Epithelial cell of esophagus (primary cell): ENCODE data around the gene ELF2.
"Not testable (repeated sequence)": the region's sequence is repeated elsewhere in the genome, so short reads cannot be mapped to it uniquely, and the experiment has no call there.

Experiments
- DNase-seq: peaks from one replicate; pipeline ENCODE4 v3.0.0; 2010; ENCODE audit warnings: low read depth
- H3K4me3 ChIP-seq: 2 replicates; pipeline ENCODE4 v1.5.1; 2011; ENCODE audit warnings: mild to moderate bottlenecking, low read length, control low read depth
- TF ChIP-seq, protein P1 (sequence below): IDR thresholded peaks from 2 replicates; pipeline ENCODE4 v1.5.1; 2011; ENCODE audit warnings: low read depth, mild to moderate bottlenecking, low read length, control low read depth, inconsistent platforms; ENCODE audit not compliant: insufficient read depth; ENCODE audit errors: missing control alignments

Gene ELF2

DNA sequence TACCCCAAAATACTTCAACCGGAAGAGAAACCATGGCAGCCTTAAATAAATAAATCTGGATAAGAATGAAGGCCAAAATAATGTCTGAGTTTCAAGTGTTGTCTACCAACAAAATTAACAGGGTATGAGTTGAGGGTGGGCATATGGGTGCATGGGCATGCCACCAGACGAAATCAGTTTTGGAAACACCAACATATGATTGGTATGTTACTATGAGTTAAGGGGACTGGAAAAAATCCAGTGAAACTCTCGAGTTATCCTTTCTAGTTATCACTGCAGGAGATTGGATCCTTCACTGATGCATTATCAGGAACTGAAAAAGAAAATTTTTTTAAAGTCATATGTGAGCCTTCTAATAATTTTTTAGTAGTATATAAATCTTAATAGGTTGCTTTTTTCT, 129.0 kb downstream of the ELF2 start:
- no peak for DNase-seq
- no peak overlapping the region for H3K4me3 ChIP-seq
- TF ChIP-seq, protein P1, sequence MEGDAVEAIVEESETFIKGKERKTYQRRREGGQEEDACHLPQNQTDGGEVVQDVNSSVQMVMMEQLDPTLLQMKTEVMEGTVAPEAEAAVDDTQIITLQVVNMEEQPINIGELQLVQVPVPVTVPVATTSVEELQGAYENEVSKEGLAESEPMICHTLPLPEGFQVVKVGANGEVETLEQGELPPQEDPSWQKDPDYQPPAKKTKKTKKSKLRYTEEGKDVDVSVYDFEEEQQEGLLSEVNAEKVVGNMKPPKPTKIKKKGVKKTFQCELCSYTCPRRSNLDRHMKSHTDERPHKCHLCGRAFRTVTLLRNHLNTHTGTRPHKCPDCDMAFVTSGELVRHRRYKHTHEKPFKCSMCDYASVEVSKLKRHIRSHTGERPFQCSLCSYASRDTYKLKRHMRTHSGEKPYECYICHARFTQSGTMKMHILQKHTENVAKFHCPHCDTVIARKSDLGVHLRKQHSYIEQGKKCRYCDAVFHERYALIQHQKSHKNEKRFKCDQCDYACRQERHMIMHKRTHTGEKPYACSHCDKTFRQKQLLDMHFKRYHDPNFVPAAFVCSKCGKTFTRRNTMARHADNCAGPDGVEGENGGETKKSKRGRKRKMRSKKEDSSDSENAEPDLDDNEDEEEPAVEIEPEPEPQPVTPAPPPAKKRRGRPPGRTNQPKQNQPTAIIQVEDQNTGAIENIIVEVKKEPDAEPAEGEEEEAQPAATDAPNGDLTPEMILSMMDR: no peak

GRCh38 chr4:139044291-139044690, 132.7 kb downstream of the ELF2 start:
- H3K4me3 ChIP-seq: no peak overlapping the region
- TF ChIP-seq, protein P1: no peak
- DNase-seq: no peak

DNA sequence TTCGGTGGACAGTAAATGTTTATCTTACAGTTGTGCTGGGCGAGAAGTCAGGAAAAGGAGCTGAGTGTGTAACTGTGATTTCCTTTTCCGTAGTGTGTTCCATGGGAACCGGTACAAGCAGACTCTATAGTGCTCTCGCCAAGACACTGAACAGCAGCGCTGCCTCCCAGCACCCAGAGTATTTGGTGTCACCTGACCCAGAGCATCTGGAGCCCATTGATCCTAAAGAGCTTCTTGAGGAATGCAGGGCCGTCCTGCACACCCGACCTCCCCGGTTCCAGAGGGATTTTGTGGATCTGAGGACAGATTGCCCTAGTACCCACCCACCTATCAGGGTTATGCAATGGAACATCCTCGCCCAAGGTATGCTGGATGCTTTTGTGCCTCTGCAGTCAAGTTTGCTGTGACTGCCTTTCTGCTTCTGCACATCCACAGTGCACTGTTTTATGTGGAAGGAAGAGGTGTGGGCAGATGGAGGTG, 134.0 kb downstream of the ELF2 start:
- no peak for DNase-seq
- H3K4me3 ChIP-seq: no peak overlapping the region
- TF ChIP-seq, protein P1: no peak

GRCh38 chr4:139038874-139039443, 138.1 kb downstream of the ELF2 start:
- no peak overlapping the region for H3K4me3 ChIP-seq
- DNase-seq: no peak
- TF ChIP-seq, protein P1: no peak

DNA sequence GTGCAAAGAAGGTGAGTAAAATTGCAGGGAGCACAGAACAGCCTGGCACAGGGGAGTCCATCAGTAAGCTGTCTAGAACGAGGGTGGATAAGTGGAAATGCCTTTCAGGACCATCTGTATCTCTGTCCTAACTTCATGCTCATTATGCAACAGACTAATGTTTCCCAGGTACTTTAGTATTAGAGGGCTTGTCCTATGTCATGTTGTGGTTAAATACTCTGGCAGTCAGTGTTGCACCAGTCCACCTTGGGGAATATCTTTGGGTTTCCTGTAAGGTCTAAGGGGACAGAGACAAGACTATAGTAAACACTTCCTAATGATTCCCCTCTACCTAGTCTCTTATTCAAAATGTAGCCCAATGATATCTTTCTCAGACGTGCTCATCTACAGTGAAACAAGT, 140.1 kb downstream of the ELF2 start:
- no peak overlapping the region for H3K4me3 ChIP-seq
- TF ChIP-seq, protein P1: no peak
- no peak for DNase-seq

GRCh38 chr4:139035650-139036049, 141.4 kb downstream of the ELF2 start:
- no peak overlapping the region for H3K4me3 ChIP-seq
- TF ChIP-seq, protein P1: no peak
- no peak for DNase-seq

DNA sequence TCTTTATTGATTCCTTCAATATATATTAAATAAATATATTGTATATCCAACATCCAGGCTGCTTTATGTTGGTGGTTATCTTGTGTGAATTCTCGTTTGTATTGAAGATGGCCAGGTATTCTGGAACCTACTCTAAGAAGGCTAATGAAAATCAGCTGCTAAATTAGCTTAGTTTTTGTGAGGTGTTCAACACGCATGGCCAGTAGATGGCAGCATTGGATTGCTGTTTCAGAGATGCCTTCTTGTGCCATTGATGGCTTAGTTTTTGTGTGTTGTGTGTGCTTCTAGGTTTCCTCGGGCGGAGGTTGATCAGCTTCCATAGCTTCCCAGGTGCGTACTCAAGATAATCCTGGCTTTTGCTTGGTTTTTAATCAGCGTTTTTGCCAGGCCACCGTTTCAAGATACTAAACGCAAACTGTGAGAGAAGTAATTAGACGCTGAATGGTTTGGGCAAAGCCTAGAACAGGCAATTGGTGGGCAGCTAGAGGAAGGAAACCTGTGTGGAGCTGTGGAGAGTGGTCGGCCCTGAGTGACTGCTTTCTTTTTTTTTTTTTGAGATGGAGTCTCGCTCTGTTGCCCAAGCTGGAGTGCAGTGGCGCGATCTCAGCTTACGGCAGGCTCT, 146.3 kb downstream of the ELF2 start:
- peak; percentile 79 for DNase-seq
- TF ChIP-seq, protein P1: peak; percentile 85
- no peak overlapping the region for H3K4me3 ChIP-seq

DNA sequence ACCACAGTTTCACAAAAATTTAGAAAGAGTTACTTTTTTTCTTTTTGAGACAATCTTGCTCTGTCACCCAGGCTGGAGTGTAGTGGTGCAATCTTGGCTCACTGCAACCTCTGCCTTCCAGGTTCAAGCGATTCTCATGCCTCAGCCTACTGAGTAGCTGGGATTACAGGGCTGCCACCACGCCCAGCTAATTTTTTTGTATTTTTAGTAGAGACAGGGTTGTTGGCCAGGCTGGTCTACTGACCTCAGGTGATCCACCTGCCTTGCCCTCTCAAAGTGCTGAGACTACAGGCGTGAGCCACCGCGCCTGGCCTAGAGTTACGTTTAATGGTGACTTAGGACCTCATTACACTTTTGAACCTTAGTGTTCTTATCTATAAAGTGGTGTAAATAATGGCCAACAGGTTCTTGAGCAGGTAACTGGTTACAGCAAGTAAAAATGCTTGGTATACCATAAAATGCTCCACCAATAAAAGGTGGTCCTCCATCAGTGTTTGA, 147.1 kb downstream of the ELF2 start:
- not testable (repeated sequence) for H3K4me3 ChIP-seq, DNase-seq
